Ovary (tissue), 9 donors: ENCODE data around the gene BTF3. TPM values are rescaled to one million over a fixed set of nuclear protein-coding genes. Genes with fewer than 3 reads are reported as not detected.

Experiments used
- DNase-seq, 5 donors: peaks; one replicate each; pipeline ENCODE4 v3.0.0-alpha.2; 2019 to 2020
- H3K27ac ChIP-seq, 2 donors: fragments of 200-600 bp; one replicate each; pipeline versions ENCODE4 v1.5.1 to v1.8.0; 2019 to 2022
- H3K27me3 ChIP-seq: fragments of 200-600 bp; one replicate; pipeline ENCODE4 v1.8.0; 2022
- H3K36me3 ChIP-seq: fragments of 200-600 bp; sonication (generic); one replicate; pipeline ENCODE4 v1.5.1; 2019
- H3K4me1 ChIP-seq: one replicate; pipeline ENCODE4 v1.8.1; 2013; ENCODE audit warnings: mild to moderate bottlenecking, moderate library complexity; ENCODE audit not compliant: insufficient read depth
- H3K4me3 ChIP-seq: fragments of 200-600 bp; sonication (generic); one replicate; pipeline ENCODE4 v1.5.1; 2017
- H3K9me3 ChIP-seq, 2 donors: fragments of 200-600 bp in 1 of 2; sonication (generic) in 1 of 2; one replicate each; pipeline versions ENCODE4 v1.5.1 to v1.8.1; 2013 to 2019; ENCODE audit warnings: mild to moderate bottlenecking in 1 of 2, moderate library complexity in 1 of 2
- EP300 ChIP-seq: sonication (generic); formaldehyde crosslinking; IDR thresholded peaks from one replicate; pipeline ENCODE4 v1.6.1; 2017; ENCODE audit warnings: antibody characterized with exemption
- POLR2A ChIP-seq: fragments of 450-650 bp; IDR thresholded peaks from one replicate; pipeline ENCODE4 v1.6.1; 2017; ENCODE audit warnings: antibody characterized with exemption, mild to moderate bottlenecking, moderate library complexity
- whole genome bisulfite sequencing, 3 donors: extraction: QIAGEN DNeasy Blood & Tissue Kit in 1 of 3; methylation state at CpG; one replicate each; pipeline versions ENCODE4 v1.1.5 to v1.1.7; 2013 to 2017; 5-methylcytosine and 5-hydroxymethylcytosine counted together
- intact Hi-C, 4 donors: fragments of 100-400 bp; cut with DNase I; formaldehyde crosslinking; loops; one replicate each; pipeline versions ENCODE4 v1.11.0 to v1.15.1; 2022 to 2023
- polyA plus RNA-seq, 2 donors: library from polyadenylated mRNA; stranded (reverse); fragments of 200-250 nt in 1 of 2; fragments of 350-450 nt in 1 of 2; fragmentation: Illumina TruSeq in 1 of 2; extraction: RNeasy Lipid Tissue Mini Kit (QIAGEN cat#74804) in 1 of 2; gene quantifications; one replicate each; pipeline ENCODE4 v1.2.3, GENCODE V29; 2013 to 2014
- total RNA-seq, 7 donors: library from RNA; depleted of rRNA in 2 of 7; stranded (reverse); fragments of >200 nt in 2 of 7; fragmentation: NEBNext Ultra II Directional in 3 of 7; extraction: Animal tissue kit (Norgen Biotek cat#: 25700) in 3 of 7; gene quantifications; one replicate each; pipeline versions ENCODE4 v1.1.0 to v1.2.4, GENCODE V29; 2016 to 2023
- TF ChIP-seq, protein P1 (sequence below), 3 donors: fragments of 450-650 bp in 2 of 3; fragments of 200-600 bp in 1 of 3; IDR thresholded peaks; one replicate each; pipeline versions ENCODE4 v1.5.1 to v1.8.0; 2016 to 2022; ENCODE audit warnings: antibody characterized with exemption in 3 of 3, mild to moderate bottlenecking in 1 of 3
- donor health status: DM: no; HTN: no; CAD: no; lungs with moderate emphysema.
- donor health status: DM: no; HTN: no; CAD: no.
- donor health status: Bipolar disorder and iron deficiency.
- donor health status: DM: yes; HTN: yes; CAD: no.
- donor health status: DM: no; HTN: no; CAD: no.
- donor health status: DM: yes; HTN: yes; CAD: no.

The BTF3 gene
- total and polyA plus RNA-seq, 9 donors = 648 to 1,776 (median 975) TPM

DNA sequence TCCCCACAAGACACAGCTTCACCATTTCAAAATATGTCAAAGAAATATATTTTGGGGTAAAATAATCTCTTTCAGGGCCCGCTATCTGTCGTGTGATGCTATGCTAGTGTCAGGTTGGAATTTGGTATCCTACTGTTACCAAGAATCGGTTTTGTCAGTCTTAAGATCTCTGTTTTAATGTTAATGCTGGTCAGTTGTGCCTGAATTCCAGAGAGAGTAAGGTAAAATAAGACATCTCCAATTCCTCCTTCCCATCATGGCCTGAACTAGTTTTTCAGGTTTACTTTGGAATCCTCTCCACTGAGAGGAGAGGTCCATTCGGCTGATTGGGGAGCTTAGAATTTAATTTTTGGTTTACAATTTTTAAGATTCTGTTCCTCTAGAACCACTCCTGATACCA, 10.4 kb upstream of the BTF3 start:
- 58 to 67% (median 66%) methylated on average over 4 of the region's 4 CpGs for WGBS, 3 donors
- no peaks in the 10 kb centered on the region for H3K36me3 ChIP-seq
- H3K4me1 ChIP-seq = no peaks in the 10 kb centered on the region
- H3K27ac ChIP-seq = no peak overlapping the region
- intact Hi-C loops = no loop called here
- DNase-seq = no peak
- no peak overlapping the region for H3K4me3 ChIP-seq
- TF ChIP-seq, protein P1, sequence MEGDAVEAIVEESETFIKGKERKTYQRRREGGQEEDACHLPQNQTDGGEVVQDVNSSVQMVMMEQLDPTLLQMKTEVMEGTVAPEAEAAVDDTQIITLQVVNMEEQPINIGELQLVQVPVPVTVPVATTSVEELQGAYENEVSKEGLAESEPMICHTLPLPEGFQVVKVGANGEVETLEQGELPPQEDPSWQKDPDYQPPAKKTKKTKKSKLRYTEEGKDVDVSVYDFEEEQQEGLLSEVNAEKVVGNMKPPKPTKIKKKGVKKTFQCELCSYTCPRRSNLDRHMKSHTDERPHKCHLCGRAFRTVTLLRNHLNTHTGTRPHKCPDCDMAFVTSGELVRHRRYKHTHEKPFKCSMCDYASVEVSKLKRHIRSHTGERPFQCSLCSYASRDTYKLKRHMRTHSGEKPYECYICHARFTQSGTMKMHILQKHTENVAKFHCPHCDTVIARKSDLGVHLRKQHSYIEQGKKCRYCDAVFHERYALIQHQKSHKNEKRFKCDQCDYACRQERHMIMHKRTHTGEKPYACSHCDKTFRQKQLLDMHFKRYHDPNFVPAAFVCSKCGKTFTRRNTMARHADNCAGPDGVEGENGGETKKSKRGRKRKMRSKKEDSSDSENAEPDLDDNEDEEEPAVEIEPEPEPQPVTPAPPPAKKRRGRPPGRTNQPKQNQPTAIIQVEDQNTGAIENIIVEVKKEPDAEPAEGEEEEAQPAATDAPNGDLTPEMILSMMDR (IDR thresholded peaks at IDR 0.05) = no peak
- TF ChIP-seq POLR2A (no peak), EP300 (no peak)
- no peaks in the 10 kb centered on the region for H3K9me3 ChIP-seq
- H3K27me3 ChIP-seq = no peaks in the 10 kb centered on the region

DNA sequence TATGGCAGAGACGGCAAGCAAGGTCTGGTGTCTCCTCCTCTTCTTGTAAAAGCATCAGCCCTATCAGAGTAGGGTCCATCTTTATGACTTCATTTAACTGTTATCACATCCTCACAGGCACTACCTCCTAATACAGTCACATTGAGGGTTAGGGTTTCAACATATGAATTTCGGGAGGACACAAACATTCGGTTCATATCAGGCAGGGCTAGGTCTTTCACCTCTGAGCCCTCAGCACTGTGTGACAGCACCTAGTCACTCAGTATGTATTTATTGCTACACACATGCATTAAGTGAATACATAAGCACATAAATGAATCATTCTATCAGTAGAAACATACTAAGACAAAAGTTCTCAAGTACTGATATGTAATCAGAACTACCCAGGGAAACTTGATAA, 9.4 kb upstream of the BTF3 start:
- H3K27ac ChIP-seq = no peak overlapping the region
- intact Hi-C loops = no loop called here
- H3K27me3 ChIP-seq = no peaks in the 10 kb centered on the region
- no peak for DNase-seq
- no peaks in the 10 kb centered on the region for H3K4me1 ChIP-seq
- TF ChIP-seq POLR2A (no peak), EP300 (no peak)
- TF ChIP-seq, protein P1 (IDR thresholded peaks at IDR 0.05) = no peak
- H3K9me3 ChIP-seq = no peaks in the 10 kb centered on the region
- H3K4me3 ChIP-seq = no peak overlapping the region
- no peaks in the 10 kb centered on the region for H3K36me3 ChIP-seq
- 80 to 84% (median 81%) methylated on average over 3 of the region's 3 CpGs for WGBS, 3 donors

DNA sequence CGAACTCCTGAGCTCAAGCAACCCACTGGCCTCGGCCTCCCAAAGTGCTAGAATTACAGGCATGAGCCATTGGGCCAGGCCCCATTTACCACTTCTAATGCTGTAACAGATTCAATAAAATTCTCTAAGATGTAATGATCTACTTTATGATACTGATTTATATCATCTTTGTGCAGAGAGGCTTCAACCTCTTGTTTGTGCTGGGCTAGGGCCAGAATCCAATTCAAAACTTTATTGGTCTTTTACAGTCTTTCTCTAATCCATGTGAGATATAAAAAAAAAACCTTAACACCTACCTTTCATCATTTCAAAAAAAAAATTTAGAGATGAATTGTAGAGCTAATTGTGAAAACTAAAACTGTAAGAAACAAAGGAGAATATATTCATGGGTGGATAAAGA, 8.2 kb upstream of the BTF3 start:
- intact Hi-C loops = loop anchor here in 1 of 4 donors (10.0 kb wide), 1 partner anchor 1345 kb away; no protein-coding TSS in a partner anchor
- TF ChIP-seq POLR2A = no peak
- no peak overlapping the region for H3K4me3 ChIP-seq
- no peaks in the 10 kb centered on the region for H3K4me1 ChIP-seq
- no peak for DNase-seq
- no peaks in the 10 kb centered on the region for H3K9me3 ChIP-seq
- H3K36me3 ChIP-seq = no peaks in the 10 kb centered on the region
- H3K27ac ChIP-seq = no peak overlapping the region
- H3K27me3 ChIP-seq = no peaks in the 10 kb centered on the region
- WGBS, 3 donors = 84 to 89% (median 86%) methylated on average over 2 of the region's 2 CpGs

DNA sequence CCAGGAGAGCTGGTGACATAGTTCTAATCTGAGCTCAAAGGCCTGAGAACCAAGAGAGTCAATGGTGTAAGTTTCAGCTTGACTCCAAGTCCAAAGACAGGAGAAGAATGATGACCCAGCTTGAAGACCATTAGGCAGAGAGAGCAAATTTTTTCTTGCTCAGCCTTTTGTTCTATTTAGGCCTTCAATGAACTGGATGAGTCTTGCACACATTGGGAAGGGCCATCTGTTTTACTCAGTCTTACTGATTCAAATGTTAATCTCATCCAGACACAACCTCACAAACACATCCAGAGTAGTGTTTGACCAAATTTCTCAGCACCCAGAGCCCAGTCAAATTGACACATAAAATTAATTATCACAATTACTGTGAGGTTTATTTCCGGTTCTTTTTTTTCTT, 7.1 kb upstream of the BTF3 start:
- Histone ChIP-seq H3K4me1 (no peaks in the 10 kb centered on the region), H3K9me3 (no peaks in the 10 kb centered on the region), H3K4me3 (no peak overlapping the region), H3K36me3 (no peaks in the 10 kb centered on the region), H3K27ac (no peak overlapping the region), H3K27me3 (no peaks in the 10 kb centered on the region)
- WGBS, 3 donors = 90 to 100% (median 92%) methylated on average over 1 of the region's 1 CpG
- intact Hi-C loops = loop anchor here in 1 of 4 donors (10.0 kb wide), 1 partner anchor 1346 kb away; no protein-coding TSS in a partner anchor
- no peak for TF ChIP-seq POLR2A
- TF ChIP-seq, protein P1 (IDR thresholded peaks at IDR 0.05) = no peak
- TF ChIP-seq EP300 = no peak
- DNase-seq = no peak

DNA sequence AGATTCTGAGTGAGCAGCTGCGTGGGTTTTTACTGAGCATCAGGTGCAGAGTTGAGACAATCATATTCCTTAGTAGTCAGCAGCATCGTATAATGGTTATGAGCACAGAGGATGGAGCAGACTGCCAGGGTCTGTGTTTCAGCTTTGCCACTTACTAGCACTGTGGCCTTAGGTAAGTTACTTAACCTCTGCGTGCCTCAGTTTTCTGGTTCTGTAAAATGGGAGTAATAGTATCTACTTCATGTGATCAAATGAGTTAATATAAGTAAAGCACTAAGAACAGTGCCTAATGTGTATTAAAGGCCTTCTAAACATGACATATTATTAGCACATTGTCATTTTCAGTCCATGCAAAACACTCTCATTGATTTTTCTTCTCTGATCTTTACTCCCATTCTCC, 4.8 kb upstream of the BTF3 start:
- Histone ChIP-seq H3K4me3 (no peak overlapping the region), H3K9me3 (no peaks in the 10 kb centered on the region), H3K36me3 (no peaks in the 10 kb centered on the region), H3K4me1 (no peaks in the 10 kb centered on the region), H3K27me3 (no peaks in the 10 kb centered on the region), H3K27ac (no peak overlapping the region)
- intact Hi-C loops = loop anchor here in 1 of 4 donors (10.0 kb wide), 1 partner anchor 1349 kb away; no protein-coding TSS in a partner anchor
- 83 to 88% (median 88%) methylated on average over 3 of the region's 3 CpGs for WGBS, 3 donors
- DNase-seq = no peak
- TF ChIP-seq, protein P1 (IDR thresholded peaks at IDR 0.05) = no peak
- TF ChIP-seq POLR2A (no peak), EP300 (no peak)
